Cardiac ventricle fibroblast (primary cell): Measurements from ENCODE around the gene CFAP251. TPM values are rescaled to one million over a fixed set of nuclear protein-coding genes. Genes with fewer than 3 reads are reported as not detected.

ENCODE experiments used
- total RNA-seq: library from RNA; depleted of rRNA; stranded (reverse); fragments of >200 nt; gene quantifications from 2 replicates; pipeline ENCODE4 v1.2.3, GENCODE V29; 2015

CFAP251 gene, protein sequence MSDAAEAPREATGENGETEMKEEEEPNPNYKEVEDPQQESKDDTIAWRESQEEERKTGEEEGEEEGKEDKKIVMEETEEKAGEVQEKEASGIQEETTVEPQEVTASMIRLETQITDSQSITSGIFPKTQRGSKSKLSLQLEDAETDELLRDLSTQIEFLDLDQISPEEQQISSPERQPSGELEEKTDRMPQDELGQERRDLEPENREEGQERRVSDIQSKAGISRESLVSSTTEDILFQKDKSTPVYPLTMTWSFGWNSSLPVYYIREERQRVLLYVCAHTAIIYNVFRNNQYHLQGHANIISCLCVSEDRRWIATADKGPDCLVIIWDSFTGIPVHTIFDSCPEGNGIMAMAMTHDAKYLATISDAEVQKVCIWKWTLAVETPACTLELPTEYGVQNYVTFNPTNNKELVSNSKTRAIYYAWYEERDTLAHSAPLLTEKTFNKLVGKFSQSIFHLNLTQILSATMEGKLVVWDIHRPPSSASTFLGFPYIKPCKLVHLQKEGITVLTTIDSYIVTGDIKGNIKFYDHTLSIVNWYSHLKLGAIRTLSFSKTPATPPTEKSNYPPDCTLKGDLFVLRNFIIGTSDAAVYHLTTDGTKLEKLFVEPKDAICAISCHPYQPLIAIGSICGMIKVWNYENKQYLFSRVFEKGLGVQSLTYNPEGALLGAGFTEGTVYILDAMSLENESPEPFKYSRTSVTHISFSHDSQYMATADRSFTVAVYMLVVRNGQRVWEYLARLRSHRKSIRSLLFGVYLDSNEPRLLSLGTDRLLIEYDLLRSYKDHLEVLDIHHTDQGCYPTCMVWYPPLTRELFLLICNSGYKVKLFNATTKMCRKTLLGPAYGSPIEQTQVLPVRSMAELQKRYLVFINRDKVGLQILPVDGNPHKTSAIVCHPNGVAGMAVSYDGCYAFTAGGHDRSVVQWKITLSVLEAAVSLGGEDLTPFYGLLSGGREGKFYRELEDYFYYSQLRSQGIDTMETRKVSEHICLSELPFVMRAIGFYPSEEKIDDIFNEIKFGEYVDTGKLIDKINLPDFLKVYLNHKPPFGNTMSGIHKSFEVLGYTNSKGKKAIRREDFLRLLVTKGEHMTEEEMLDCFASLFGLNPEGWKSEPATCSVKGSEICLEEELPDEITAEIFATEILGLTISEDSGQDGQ
- total RNA-seq, result 0.62 and 3.4 TPM in 2 replicates

DNA sequence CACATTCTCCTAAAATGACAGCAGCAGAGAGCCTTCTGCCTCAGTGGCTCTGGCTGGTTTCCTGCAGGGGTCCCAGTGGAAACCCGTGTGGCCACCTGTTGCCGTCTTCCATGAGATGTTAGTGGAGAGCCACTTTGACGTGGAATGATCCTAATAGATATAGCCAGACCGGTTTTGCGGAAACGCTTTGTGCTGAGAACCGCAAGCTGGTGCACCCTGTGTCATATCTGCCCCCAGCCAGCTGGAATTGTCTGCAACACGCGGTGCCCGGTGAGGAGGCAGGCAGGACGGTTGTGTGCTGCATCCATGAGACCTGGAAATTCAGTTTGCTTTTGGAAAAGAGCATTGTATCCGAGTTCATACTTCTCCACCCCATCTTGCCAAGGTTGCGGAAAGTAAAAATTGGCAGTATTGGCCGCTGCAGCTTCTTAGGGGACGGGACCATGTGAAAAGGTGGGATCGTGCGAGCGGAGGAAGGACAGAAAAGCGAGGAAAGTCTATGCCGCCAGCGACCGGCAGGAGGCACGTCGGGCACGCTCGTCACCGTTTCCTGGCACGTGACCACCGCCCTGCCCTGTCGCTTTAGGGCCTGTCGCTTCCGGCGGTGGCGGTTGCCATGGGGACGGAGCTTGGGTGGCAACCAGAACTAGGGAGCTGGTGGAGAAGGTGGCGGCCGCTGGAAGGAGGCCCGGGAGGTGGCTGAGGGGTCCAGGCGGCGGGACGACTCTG, at the start of gene CFAP251:
Gene CFAP251 (plus strand): TSS at position 643 of the 729 bp plus-strand sequence. CDS start 2,714 bp downstream, outside the sequence.

DNA sequence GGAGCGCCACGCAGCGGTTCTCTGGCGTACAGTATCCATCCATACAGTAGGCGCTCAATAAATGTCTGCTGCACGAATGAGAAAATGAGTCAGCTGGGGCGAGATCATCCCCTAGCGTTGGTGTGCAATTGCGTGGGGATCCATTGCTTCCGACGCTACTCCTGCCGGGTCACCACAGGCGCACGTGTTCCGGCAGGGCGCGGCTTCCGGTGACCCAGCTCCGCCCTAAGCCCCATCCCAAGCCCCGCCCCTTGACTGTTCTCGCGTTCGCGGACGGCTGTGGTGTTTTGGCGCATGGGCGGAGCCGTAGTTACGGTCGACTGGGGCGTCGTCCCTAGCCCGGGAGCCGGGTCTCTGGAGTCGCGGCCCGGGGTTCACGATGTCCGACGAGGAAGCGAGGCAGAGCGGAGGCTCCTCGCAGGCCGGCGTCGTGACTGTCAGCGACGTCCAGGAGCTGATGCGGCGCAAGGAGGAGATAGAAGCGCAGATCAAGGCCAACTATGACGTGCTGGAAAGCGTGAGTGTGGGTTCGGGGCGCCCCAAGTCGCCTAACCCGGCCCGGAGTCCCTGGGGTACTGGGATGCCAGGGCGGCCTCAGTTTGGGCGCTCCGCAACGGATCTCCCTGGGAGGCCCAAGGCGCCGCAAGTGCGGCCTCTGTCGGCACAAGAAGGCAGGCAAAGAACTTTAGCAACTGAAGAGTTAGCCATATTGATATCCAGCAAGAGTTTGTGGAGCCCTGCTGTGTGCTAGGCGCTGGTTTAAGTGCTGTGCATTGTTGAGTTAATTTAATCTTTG, 29.7 kb upstream of the CFAP251 start, which contains the start of gene PSMD9:
Gene PSMD9 (plus strand): TSS at position 313 of the 796 bp plus-strand sequence. CDS start 67 bp downstream, at position 380.

GRCh38 chr12:122021822-122022392, 103.5 kb downstream of the CFAP251 start, which contains the start of gene BCL7A:
BCL7A (plus strand) TSS chr12:122021884; CDS start chr12:122022092, 208 bp downstream.

Other genes with a start within 250 kb of the CFAP251 start
- 0.12 and 0.15 TPM in 2 replicates for gene MORN3, start 248.9 kb upstream of the CFAP251 start, total RNA-seq
- gene TMEM120B, start 205.8 kb upstream of the CFAP251 start, total RNA-seq, result 3.5 and 4.8 TPM in 2 replicates
- gene RHOF, start 124.9 kb upstream of the CFAP251 start, total RNA-seq, result 7.7 and 8.6 TPM in 2 replicates
- 8.0 and 10.9 TPM in 2 replicates for gene SETD1B, start 114.6 kb upstream of the CFAP251 start, total RNA-seq
- 15.6 and 20.1 TPM in 2 replicates for gene HPD, start 59.7 kb upstream of the CFAP251 start, total RNA-seq
- gene PSMD9, start 29.8 kb upstream of the CFAP251 start, total RNA-seq, result 39.6 and 74.4 TPM in 2 replicates
- gene BCL7A, start 103.3 kb downstream of the CFAP251 start, total RNA-seq, result 2.0 and 2.6 TPM in 2 replicates
- 21.6 and 25.1 TPM in 2 replicates for gene MLXIP, start 160.2 kb downstream of the CFAP251 start, total RNA-seq